ENCODE measurements around the gene PPP5C.
"Not testable (repeated sequence)": the region's sequence is repeated elsewhere in the genome, so short reads cannot be mapped to it uniquely, and the experiment has no call there.

PPP5C gene

GRCh38 chr19:46386996-46387712 lies 40.3 kb downstream of the PPP5C start:
- no peak for DNase-seq

GRCh38 chr19:46387713-46388130 lies 40.8 kb downstream of the PPP5C start:
- DNase-seq = no peak

GRCh38 chr19:46388311-46389095 lies 41.6 kb downstream of the PPP5C start:
- DNase-seq = no peak

- DNase-seq = no peak
These were observed 43.4 kb downstream of the PPP5C start for GRCh38 chr19:46390121-46390858.

- no peak for DNase-seq
These were observed 44.0 kb downstream of the PPP5C start for GRCh38 chr19:46390866-46391265.

- DNase-seq = no peak
These were observed 44.7 kb downstream of the PPP5C start for GRCh38 chr19:46391296-46392251.

- no peak for DNase-seq
These were observed 45.4 kb downstream of the PPP5C start for GRCh38 chr19:46392252-46392801.

GRCh38 chr19:46392837-46393236 lies 46.0 kb downstream of the PPP5C start:
- no peak for DNase-seq

GRCh38 chr19:46393456-46394401 lies 46.8 kb downstream of the PPP5C start:
- no peak for DNase-seq

- no peak for DNase-seq
These were observed 47.5 kb downstream of the PPP5C start for GRCh38 chr19:46394402-46394797.

GRCh38 chr19:46397801-46398479 lies 51.1 kb downstream of the PPP5C start:
- DNase-seq = not testable (repeated sequence)

GRCh38 chr19:46402725-46403124 lies 55.8 kb downstream of the PPP5C start:
- DNase-seq = no peak

GRCh38 chr19:46404055-46404752 lies 57.3 kb downstream of the PPP5C start:
- DNase-seq = no peak

- no peak for DNase-seq
These were observed 58.0 kb downstream of the PPP5C start for GRCh38 chr19:46404753-46405468.

- DNase-seq = no peak
These were observed 60.1 kb downstream of the PPP5C start for GRCh38 chr19:46406976-46407375.

GRCh38 chr19:46407856-46408663 lies 61.2 kb downstream of the PPP5C start:
- DNase-seq = no peak

- no peak for DNase-seq
These were observed 61.8 kb downstream of the PPP5C start for GRCh38 chr19:46408664-46409039.

- no peak for DNase-seq
These were observed 62.3 kb downstream of the PPP5C start for GRCh38 chr19:46409191-46409590.
